Posterior vena cava (tissue), 2 donors: ENCODE data around the gene CDC23. TPM values are rescaled to one million over a fixed set of nuclear protein-coding genes. Genes with fewer than 3 reads are reported as not detected.
A peak's percentile ranks its signal among the peaks of the same experiment; 100 is the strongest.
"Not testable (repeated sequence)": the region's sequence is repeated elsewhere in the genome, so short reads cannot be mapped to it uniquely, and the experiment has no call there.

Experiments
- DNase-seq: peaks from one replicate; pipeline ENCODE4 v3.0.0-alpha.2; 2020; ENCODE audit warnings: low spot score
- intact Hi-C, 2 donors: fragments of 100-400 bp; cut with DNase I; formaldehyde crosslinking; loops; one replicate each; pipeline versions ENCODE4 v1.14.1 to v1.14.2; 2022 to 2023
- total RNA-seq, 2 donors: library from RNA; stranded (reverse); fragmentation: NEBNext Ultra II Directional; extraction: Animal tissue kit (Norgen Biotek cat#: 25700); gene quantifications; one replicate each; pipeline ENCODE4 v1.2.1, GENCODE V29; 2021
- donor health status: DM: yes; HTN: yes; CAD: no.
- donor health status: DM: yes; HTN: yes; CAD: no.

Gene CDC23
- total RNA-seq, 2 donors from 2014 or later: 14.0 to 18.0 TPM

DNA sequence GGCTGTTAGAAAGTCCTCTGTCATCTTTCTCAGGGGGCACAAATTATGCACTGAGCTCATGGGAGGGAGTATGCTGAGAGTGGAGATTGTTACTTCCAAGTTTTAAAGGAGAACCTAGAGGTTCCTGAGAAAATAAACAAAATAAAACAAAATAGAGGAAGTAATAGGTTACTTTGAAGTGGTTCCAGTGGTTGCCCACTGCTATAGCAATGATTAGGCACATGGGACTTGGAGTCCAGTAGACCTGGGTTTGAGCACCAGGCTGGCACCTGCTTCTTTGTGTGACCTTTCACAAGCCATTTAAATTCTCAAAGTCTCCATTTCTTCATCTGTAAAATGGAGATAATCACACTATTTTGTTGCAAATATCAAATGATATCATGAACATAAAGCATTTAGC lies 13.8 kb upstream of the CDC23 start:
- DNase-seq: no peak
- intact Hi-C loops: loop anchor here in 1 of 2 donors (10.0 kb wide), 1 partner anchor 48 kb away; the partner anchor contains the start of gene GFRA3

DNA sequence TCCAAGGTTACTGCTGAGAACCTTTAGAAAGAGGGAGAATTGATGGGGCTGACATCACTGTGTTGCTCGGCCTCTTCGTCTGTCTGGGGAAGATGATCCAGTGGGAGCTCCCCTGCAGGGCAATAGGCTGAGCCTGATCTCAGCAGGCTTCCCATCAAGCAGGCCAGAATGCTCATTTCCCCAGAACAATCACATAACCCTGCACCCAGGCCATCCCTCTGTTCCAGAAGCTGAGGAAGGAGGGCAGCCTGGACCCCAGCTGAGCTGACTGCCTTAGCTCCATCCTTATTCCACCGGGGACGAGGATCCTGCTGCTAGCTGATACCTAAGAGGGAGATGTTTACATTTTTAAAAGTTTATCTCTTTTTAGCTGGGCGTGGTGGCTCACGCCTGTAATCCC lies 11.6 kb upstream of the CDC23 start:
- DNase-seq: peak; percentile 60
- intact Hi-C loops: loop anchor here (5.0 to 10.0 kb wide), 2 partner anchors 50 to 58 kb away; partner anchors contain the start of gene GFRA3 (in 1 of the 2)

DNA sequence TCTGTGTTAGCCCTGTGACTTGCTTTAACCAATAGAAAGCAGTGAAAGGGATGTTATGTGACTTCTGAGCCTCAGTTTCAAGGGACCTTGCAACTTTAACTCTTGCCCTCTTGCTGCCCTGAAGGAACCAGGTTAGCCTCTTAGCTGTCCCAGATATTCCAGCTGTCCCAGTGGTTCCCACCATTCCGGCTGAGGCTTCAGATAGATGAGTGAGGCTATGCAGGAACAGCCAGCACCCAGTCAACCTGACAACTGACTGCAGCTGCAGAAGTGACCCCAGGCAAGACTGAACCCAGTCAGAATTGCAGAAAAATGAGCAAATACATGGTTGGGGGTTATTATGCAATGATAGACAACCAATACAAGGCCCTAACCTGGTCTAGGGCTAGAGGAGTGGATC lies 10.4 kb upstream of the CDC23 start:
- no peak for DNase-seq
- intact Hi-C loops: loop anchor here (5.0 to 10.0 kb wide), 2 partner anchors 51 to 59 kb away; partner anchors contain the start of gene GFRA3 (in 1 of the 2)

DNA sequence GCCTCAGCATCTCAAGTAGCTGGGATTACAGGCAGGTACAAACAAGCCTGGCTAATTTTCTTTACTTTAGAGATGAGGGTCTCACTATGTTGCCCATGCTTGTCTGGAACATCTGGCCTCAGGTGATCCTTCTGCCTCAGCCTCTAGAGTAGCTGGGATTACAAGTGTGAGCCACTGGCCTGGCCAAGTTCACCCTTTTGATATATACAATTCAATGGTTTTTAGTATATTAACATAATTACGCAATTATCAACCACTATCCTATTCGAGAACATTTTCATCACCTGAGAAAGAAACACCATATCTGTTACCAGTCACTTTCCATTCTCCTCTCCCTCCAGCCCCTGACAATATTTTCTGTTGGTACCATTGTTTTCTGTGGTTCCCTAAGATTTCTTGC lies 3.7 kb upstream of the CDC23 start:
- intact Hi-C loops: loop anchor here in 1 of 2 donors (10.0 kb wide), 1 partner anchor 198 kb away; no protein-coding TSS in a partner anchor
- no peak for DNase-seq

DNA sequence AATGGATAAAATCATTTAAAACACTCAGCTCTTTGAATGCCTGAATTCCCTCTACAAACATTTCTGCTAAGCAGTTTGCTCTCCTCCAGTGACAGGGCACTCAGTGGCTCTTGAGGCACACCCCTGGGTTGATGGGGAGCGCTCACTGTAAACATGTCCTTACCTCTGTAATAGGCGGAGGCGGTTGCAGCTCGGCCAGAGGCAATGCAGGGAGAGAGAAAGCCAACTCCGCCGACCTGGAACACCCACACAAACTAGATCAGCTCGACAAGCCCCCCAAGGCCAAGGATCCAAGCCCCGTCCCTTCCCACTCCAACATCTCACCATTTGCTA lies 329 bp downstream of the CDC23 start:
- intact Hi-C loops: loop anchor here in 1 of 2 donors (10.0 kb wide), 1 partner anchor 202 kb away; no protein-coding TSS in a partner anchor
- DNase-seq: no peak

DNA sequence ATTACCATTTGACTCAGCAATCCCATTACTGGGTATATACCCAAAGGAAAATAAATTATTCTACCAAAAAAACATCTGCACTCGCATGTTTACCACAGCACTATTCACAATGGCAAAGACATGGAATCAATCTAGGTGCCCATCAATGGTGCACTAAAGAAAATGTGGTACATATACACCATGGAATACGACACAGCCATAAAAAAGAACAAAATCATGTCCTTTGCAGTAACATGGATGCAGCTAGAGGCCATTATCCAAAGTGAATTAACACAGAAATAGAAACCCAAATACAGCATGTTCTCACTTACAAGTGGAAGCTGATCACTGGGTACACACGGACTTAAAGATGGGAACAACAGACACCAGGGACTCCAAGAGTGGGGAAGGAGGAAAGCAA lies 2.1 kb downstream of the CDC23 start:
- intact Hi-C loops: loop anchor here in 1 of 2 donors (10.0 kb wide), 1 partner anchor 204 kb away; no protein-coding TSS in a partner anchor
- DNase-seq: no peak

DNA sequence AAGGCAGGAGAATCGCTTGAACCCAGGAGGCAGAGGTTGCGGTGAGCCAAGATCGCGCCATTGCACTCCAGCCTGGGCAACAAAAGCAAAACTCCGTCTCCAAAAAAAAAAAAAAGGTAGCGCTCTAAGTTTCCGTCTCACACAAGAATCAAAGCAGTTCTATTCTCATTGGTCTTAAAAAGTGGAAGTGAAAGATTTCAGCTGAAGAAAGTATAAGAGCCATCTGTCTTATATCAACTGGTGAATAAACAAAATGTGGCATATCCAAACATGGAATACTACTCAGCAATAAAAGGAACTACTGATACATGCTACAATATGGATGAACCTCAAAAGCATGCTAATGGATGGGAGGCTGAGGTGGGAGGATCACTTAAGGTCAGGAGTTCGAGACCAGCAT lies 19.3 kb downstream of the CDC23 start:
- intact Hi-C loops, DNase-seq: not testable (repeated sequence)

DNA sequence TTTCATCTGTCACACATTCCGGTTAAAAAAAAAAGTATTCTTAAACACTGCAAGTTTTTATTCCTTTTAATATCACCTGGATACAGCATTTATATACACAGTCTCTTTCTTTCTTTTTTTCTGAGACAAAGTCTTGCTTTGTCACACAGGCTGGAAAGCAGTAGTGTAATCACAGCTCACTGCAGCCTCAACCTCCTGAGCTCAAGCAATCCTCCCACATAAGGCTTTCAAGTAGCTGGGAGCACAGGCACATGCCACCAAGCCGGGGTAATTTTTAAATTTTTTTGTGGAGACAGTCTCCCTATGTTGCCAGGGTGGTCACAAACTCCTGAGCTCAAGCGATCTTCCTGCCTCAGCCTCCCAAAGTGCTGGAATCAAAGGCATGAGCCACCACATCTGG lies 20.3 kb downstream of the CDC23 start:
- intact Hi-C loops: no loop called here
- no peak for DNase-seq

DNA sequence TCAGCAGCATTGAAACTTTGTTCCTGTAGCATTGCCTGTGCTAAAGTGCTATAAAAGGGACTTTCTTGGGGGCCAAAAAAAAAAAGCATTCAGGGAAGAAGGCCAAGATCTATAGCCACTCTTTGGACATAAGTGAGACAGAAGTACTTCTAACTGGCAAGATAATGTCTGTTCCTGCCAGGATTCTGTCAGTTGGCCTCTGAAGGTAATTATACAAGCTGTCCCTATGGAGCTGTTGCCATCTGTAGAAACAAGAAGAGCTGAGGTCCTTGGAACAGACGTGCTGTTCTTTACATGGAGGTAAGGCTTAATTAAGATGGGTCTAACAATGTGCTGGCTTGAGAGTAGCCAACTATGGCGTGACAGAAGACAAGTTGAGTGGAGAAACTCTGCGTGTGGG lies 24.5 kb downstream of the CDC23 start:
- intact Hi-C loops: no loop called here
- no peak for DNase-seq

DNA sequence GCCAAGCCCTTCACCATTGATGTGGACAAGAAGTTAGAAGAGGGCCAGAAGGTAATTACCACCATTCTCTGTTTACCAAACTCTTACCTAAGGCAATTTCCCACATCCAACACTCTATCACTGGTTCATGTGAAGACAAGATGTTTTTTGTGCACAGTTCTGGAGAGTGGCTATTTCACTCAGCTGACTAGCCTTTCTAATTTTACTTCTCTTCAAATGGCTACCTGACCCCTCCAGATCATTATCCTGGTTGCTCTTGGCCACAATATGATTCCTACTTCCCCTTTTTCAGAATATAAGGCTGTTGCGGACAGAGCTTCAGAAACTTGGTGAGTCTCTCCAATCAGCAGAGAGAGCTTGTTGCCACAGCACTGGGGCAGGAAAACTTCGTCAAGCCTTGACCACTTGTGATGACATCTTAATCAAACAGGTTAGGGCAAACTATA lies 27.1 kb downstream of the CDC23 start:
- DNase-seq: no peak
- intact Hi-C loops: no loop called here

DNA sequence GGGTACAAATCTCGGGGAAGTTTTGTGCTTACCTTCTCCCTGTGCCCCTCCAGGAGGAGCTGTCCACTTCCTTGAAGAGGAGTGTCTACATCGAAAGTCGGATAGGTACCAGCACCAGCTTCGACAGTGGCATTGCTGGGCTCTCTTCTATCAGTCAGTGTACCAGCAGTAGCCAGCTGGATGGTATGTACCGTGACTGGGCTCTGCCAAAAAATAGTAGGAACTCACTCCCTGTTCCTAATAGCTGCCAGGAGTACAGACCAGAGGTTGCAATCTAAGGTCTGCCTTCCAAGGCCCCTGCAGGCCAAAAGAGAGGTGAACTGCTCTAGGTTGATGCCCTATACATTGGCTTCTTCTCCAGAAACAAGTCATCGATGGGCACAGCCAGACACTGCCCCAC lies 30.3 kb downstream of the CDC23 start:
- no peak for DNase-seq
- intact Hi-C loops: no loop called here

DNA sequence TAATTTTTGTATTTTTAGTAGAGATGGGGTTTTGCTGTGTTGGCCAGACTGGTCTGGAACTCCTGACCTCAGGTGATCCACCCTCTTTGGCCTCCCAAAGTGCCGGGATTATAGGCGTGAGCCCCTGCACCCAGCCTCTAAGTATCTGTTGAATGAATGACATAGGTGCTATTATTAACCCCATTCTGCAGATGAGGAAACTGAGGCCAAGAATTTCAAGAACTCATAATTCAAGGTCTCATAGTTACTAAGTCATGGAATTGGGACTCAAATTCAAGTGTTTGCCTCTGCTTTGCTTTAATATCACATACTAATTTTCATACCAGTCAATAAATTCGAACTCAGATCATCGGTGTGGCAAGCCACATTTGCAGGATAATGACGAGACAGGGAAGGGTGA lies 32.3 kb downstream of the CDC23 start:
- no peak for DNase-seq
- intact Hi-C loops: no loop called here

DNA sequence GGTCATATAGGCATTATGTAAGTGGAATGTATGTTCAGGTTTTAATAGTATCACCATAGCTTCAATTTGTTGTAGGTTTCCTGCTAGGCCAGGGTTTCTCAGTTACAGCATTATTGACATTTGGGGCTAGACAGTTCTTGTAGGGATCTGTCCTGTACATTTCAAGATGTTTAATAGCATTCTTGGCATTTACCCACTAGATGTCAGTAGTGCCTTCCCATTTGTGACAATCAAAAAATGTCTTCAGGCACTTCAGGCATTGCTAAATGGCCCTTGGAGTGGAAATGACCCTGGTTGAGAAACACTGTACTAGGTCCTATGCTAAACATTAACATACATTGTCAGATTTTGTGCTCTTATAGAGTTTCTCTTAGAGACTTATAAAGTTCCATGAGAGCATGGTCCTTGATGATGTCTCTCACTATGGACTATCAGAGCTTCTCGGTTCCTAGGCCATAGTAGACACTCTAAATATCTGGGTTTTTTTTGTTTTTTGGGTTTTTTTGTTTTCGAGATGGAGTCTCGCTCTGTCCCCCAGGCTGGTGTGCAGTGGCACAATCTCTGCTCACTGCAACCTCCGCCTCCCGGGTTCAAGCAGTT lies 32.8 kb downstream of the CDC23 start:
- intact Hi-C loops: no loop called here
- DNase-seq: no peak

DNA sequence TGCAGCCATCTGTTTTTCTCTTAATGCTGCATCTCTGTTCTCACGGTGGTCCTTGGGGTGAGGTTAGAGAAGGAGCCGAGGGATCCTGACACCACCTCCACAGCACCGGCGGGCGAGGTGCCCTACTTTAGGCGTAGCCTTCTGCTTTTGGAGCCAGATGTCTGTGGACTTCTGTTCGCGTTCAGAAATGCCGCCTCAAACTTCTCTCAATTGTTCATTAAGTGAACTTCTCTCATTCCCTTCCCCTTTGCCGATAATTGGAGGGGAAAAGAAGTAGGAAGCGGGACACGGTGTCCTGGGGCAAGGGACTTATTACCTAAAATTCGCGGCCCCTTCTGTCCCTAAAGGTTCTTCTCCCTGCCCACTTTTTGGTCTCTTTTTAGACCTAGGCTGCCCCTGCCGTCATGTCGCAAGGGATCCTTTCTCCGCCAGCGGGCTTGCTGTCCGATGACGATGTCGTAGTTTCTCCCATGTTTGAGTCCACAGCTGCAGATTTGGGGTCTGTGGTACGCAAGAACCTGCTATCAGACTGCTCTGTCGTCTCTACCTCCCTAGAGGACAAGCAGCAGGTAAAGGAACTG lies 33.8 kb downstream of the CDC23 start:
- intact Hi-C loops: no loop called here
- no peak for DNase-seq

DNA sequence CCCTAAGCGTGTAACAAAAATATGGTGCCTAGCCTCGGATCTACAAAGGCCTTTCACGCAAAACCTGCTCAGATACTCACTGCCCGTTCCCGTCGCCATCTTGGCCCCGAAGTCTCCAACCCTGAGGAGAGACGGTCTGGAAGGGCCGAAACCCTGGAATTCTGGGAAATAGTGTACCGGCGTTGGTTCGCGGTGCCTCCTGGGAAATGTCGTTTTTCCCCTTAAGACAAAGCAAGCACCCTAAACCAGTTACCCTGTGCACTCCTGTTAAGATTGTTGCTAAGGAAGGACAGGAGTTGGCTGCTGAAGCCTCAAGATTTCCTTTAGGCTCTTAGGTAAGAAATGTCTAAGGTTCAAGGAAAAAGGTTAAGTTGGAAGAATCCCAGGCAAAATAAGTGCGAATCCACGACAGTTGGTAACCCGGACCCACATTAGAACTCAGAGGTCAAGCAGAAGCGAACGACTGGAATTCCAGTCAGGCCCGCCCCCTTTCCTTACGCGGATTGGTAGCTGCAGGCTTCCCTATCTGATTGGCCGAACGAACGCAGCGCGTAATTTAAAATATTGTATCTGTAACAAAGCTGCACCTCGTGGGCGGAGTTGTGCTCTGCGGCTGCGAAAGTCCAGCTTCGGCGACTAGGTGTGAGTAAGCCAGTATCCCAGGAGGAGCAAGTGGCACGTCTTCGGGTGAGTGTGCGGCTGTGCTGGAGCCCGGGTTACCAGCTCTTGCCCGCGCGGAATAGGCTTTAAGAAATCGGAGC lies 34.4 kb downstream of the CDC23 start, which contains the start of the genes BRD8 and KIF20A:
TSS of gene BRD8 (minus strand) at position 115 of the 761 bp plus-strand sequence. CDS start at position 99, 16 bp downstream.
TSS of gene KIF20A (plus strand) at position 597 of the 761 bp plus-strand sequence. CDS start 569 bp downstream, outside the sequence.
- intact Hi-C loops: no loop called here
- peak; percentile 98 for DNase-seq

DNA sequence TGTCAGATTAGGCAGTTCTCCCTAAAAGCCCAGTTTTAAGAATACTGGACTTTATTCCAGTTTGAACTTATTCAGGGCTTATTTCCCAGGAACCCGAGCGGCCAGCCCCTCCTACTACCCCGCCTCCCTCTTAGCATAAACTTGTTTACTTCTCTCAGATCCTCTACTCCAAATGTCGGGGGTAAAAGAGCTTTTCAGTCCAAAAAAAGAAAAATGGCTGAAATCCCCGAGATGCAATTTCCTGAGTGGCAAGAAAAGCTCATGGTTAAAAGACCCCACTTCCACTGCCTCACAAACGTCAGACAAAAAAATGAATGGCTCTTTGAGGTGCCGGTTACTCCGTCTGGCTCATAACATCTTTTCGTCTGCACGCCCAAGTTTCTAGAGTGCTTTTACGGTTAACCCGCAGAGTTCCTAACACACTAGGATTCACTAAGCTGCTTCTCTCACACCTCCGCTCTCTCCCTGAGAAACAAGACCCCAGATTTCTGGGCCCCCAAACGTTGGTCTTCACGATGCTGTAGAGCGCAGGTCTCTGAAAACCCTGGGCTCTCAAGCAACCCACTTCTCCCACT lies 35.1 kb downstream of the CDC23 start:
- DNase-seq: no peak
- intact Hi-C loops: no loop called here

DNA sequence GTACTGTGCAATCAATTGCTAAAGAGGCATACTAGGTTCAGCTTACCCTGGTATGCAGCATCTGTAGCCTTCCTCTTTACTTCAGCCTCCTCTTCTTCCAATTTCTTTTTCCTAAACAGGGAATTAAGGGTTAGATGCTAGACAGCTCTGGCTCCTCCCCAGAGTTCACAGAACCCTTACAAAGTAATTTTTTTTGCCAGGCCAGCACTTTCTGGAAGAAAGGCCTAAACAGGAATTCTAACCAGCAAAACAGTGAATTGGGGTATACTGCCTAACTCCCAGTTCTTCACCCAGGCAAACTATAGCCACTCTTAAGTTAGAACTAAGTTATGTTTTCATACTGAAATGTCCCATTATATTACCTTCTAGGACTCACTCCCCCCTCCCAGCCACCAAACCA lies 42.8 kb downstream of the CDC23 start:
- intact Hi-C loops: no loop called here
- no peak for DNase-seq

DNA sequence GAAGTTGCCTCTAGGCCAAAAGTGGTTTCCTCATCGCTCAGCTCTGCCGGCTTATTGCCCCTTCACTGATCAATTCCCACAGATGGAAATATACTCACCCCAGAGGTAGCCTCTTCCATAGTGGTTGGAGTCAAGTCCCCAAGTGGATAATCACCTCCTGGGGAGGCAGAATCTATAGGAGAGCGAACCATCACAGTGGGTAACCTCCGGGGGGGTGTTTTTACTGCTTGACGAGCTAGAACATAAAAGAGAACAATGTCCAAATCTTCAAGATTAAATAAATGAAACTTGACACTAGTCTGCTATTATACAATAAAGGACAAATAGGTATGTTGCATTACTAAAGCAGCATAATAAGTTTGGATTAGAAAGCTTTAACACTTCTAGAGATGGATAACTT lies 44.0 kb downstream of the CDC23 start:
- intact Hi-C loops: no loop called here
- no peak for DNase-seq

DNA sequence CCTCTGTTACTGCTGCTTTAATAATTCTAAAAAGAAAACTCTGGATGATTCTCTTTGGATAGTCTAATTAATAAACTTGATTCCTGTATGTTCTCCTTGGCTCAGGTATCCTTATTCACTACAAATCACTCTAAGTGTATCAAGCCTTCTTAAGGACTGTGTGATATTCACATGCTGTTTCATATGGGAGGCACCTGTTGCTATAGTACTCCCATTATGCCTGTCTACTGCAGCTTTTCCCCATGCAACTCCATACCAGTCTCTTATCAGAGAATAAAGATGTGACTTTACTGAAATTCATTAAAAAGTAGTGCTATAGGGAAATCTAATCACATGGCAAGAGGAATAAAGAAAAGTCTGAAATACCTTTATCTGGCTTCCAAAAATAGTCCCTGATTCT lies 49.4 kb downstream of the CDC23 start:
- DNase-seq: no peak
- intact Hi-C loops: no loop called here

DNA sequence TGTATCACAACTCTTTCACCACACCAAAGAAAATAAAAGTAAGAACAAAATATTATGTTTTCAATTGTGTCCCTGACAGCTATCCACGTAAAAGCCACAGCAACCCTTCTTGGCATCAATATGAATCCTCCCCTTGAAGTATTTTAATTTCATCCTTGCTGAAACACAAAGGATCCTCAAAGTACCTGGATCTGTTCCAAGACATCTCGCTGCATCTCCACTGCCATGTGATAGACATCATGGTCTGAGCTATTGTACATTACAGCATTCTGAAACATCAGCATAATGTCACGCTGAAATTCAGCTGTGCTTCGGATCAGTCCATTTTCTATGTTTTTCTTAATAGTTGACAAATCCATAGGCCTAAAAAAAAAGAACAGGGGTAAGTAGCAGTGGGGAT lies 52.4 kb downstream of the CDC23 start:
- intact Hi-C loops: no loop called here
- no peak for DNase-seq
